Fibroblast of pulmonary artery (primary cell): Measurements from ENCODE around the gene POLD1.
"Not testable (repeated sequence)": the region's sequence is repeated elsewhere in the genome, so short reads cannot be mapped to it uniquely, and the experiment has no call there.

Source experiments
- DNase-seq: peaks from one replicate; pipeline ENCODE4 v3.0.0-alpha.2; 2010; ENCODE audit warnings: low read depth
- H3K4me3 ChIP-seq: replicated peaks from 2 replicates; pipeline ENCODE4 v1.5.1; 2011; ENCODE audit warnings: low read depth, mild to moderate bottlenecking, control low read depth, low read length, moderate library complexity
- CTCF ChIP-seq: IDR thresholded peaks from 2 replicates; pipeline ENCODE4 v1.5.1; 2011; ENCODE audit warnings: mild to moderate bottlenecking, control low read depth, low read length, inconsistent platforms; ENCODE audit errors: missing control alignments

Gene POLD1

DNA sequence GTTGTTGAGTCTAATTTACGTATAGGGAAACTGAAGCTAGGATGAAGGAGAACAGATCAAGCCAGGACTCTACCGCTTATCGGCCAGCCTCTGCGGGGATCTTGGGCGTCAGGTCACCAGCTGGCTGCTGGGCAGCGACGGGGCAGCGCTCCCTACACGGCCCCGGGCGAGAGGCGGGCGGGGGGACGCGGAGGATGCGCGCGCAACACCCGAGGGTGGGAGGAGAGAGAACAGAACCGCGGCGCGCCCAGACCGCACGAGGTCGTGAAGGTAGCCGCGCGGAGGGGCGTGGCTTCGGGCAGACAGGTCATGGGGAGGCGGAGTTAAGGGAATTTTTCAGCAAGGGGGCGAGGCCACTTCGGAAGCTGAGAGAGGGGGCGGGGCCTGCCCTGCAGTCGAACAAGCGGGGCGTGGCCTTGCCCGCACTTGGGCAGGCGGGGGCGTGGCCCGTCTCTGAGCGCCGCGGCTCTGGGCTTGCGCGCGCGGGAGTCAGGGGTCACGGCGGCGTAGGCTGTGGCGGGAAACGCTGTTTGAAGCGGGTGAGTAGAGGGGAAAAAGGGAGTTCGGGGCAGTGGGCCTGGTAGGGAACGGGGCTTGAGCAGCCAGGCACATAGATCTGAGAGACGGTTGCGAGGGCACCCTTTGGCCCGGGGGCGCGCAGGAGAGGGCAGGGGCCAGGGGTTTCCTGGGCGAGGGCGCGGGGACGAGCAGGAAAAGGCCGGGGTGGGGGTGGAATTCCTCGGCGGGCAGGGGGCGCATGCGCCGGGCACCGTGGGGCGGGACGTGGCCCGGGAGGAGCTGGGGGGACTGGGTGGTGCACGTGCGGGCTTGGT is at the start of gene POLD1:
TSS of gene POLD1 (plus strand) at position 496 of the 833 bp plus-strand sequence. CDS start 14,505 bp downstream, outside the sequence.
- no peak for TF ChIP-seq CTCF
- DNase-seq: peak; percentile 98
- H3K4me3 ChIP-seq: peak within 1 kb of the TSS; percentile 73

DNA sequence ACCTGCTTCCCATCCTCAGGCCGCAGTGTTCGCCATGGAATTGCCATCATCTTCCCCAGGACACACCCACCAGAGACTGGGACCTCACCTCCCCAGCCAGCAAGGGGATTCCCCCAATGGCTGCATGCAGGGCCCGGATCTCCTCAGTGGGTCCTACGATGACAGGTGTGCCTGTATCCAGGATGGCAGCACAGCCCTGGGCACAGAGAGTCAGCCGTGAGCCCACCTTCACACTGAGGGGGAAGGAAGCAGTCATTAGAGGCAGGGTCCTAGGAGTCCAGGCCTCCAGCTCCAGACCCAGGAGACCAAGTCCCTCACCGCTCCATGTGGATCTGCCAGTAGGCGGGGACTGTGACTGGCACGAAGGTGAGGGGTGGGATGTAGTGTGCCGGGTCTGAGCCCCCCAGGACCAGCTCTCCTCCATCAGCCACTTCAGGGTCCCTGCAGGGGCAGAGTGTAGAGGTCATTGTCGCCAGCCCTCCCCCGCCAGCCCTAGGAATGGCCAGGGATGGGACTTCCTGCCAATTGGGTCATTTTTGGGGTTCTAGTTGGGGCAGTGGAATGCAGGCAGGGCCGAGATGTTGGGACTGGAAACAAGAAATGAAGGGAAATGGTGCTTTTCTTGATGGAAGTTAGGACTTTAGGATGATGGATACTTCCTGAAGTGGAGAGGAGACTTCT is 49.3 kb upstream of the POLD1 start:
- DNase-seq: no peak

DNA sequence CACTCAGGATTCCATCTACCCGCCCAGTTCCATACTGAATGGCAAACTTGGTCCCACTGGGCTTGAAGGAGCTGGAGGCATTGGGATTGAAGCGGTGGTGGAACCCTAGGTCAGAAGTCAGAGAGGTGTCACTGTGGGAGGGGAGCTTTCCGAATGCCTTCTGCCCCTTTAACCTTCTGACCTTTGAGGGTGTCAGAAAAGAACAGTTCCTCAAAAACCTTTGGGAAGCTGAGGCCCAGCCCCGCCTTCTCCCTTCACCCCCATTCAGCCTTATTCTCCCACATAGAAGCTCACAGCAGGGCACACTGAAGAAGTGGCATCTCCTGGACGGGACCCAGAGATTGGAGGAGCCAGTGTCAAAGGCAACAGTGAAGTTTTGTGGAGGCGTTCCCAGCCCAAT is 47.1 kb upstream of the POLD1 start:
- H3K4me3 ChIP-seq, DNase-seq: not testable (repeated sequence)

More for the DNA sequence above, 49.3 kb upstream of the POLD1 start:
- TF ChIP-seq CTCF: no peak
- H3K4me3 ChIP-seq: no peak overlapping the region

DNA sequence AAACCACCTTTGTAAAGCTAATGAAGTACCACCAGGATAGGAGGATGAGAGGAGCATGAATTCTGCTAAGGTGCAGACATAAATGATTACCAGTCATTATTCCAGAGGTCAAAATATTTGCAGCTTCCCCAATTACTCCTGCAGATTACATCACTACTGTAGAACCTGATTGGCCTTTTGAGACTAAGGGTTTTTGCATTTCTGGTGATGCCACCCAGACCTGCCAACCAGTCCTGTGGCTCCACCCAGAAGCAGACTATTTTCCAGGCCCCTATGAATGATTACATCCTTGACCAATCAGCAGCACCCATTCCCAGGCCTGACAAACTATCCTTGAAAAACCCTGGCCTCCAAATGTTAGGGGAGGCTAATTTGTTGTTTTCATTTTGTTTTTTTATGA is 43.8 kb upstream of the POLD1 start:
- no peak overlapping the region for H3K4me3 ChIP-seq
- TF ChIP-seq CTCF: no peak
- DNase-seq: no peak

DNA sequence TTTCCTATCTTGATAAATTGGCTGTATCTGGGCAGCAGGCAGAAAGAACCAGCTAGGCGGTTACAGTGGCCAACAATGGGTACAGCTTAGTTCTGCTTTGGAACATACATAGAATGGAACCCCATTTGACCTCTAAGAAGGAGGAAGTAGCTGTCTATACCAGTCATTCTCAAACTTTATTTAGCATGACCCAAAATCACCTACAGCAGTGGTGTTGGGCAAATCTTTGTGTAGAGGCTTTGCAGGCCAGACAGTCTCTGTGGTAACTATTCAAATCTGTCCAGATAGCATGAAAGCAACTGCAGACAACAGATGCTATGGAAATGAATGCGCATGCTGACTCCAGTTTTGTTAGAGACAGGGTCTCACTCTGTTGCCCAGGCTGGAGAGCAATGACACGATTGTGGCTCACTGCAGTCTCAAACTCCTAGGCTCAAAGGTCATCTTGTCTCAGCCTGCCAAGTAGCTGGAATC is 43.0 kb upstream of the POLD1 start:
- no peak for TF ChIP-seq CTCF
- H3K4me3 ChIP-seq: no peak overlapping the region
- no peak for DNase-seq

GRCh38 chr19:50344661-50345318 is 39.4 kb upstream of the POLD1 start:
- TF ChIP-seq CTCF: no peak
- H3K4me3 ChIP-seq: no peak overlapping the region
- no peak for DNase-seq

DNA sequence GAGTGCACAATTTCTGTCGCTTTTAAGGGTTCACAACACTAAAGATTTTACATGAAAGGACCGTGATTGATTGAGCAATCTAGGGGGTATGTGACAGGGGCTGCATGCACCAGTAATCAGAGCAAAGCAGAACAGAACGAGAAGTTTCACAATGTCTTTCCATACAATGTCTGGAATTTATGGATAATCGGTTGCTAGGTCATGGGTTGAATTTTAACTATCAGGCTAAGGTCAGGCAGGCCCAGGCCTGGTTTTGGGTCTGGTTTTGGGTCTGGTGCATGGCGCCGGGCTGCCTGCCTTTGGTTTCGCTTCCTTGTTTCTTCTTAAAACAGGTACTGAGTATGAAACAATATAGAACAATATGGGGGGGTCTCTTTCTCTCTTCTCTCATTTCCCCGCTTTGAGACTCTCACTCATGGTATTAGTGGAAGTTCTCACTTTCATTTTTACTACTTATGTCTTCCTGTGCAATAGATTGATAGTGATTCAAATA is 37.0 kb upstream of the POLD1 start:
- not testable (repeated sequence) for DNase-seq, H3K4me3 ChIP-seq
